PC-9 (cell line): ENCODE results near the gene PBX3.

Experiments
- CTCF ChIP-seq: fragments of 200-600 bp; sonication (generic); conservative IDR thresholded peaks from 2 replicates; pipeline ENCODE4 v1.6.1; 2017; ENCODE audit warnings: mixed run types, antibody characterized with exemption, mild to moderate bottlenecking, moderate library complexity
- EZH2 ChIP-seq: fragments of 200-600 bp; sonication (generic); IDR thresholded peaks from 2 replicates; pipeline ENCODE4 v1.8.0; 2017; ENCODE audit warnings: antibody characterized with exemption, low read depth

- TF ChIP-seq CTCF (no peak), EZH2 (no peak)
Measured at GRCh38 chr9:125703662-125704061, 43.5 kb upstream of the PBX3 start.
